GDM1 (cell line): ENCODE results near the gene SH3PXD2B.
"Not testable (repeated sequence)": the region's sequence is repeated elsewhere in the genome, so short reads cannot be mapped to it uniquely, and the experiment has no call there.

Experiments used
- DNase-seq: peaks from one replicate; lab custom pipeline; 2025; lab: John Stamatoyannopoulos, UW

The SH3PXD2B gene

DNA sequence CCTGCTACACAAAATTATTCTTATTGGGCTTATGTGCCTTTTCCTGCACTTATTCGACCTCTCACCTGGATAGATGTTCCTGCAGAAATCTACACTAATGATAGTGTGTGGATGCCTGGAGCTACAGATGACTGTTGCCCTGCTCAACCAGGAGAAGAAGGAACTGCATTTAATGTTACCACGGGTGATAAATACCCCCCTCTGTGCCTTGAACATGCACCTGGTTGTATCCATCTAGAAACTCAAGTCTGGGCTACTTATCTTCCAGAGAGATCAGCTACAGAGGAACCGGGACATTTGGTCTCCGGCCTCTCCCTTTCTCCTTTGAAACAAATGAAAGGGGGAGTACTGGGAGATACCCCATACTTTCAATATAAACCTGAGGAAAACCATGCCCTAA is 54.5 kb downstream of the SH3PXD2B start:
- no peak for DNase-seq

DNA sequence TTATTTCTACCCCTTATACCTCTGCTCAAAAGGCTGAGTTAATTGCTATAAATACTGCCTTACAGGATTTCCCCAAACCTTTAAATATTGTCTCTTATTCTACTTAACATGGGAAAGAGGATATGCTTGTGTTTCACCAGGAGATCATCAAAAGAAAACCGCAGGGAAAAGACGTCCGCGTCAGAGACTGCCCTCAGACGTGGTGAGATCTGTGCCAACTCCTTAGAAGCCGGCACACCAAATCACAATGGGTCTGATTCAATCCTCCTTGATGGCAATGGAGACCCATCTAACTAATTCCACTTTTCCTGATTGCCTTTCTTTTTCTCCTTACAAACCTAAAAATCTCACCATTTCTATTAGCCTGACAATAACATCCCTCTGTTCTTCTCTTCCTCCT is 55.0 kb downstream of the SH3PXD2B start:
- DNase-seq: no peak

DNA sequence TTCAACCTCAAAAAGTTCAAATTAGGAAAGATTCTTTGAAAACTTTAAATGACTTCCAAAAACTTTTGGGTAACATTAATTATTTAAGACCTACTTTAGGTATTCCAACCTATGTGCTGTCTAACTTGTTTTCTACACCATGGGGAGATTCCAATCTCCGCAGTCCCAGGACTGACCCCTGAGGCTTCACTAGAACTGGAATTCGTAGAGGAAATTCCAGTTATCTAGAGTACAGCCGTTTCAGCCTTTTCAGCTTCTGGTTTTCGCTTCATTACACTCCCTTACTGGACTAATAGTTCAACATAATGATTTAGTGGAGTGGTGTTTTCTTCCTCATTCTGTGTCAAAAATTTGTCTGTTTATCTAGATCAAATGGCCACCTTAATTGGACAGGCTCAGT is 55.7 kb downstream of the SH3PXD2B start:
- DNase-seq: not testable (repeated sequence)

DNA sequence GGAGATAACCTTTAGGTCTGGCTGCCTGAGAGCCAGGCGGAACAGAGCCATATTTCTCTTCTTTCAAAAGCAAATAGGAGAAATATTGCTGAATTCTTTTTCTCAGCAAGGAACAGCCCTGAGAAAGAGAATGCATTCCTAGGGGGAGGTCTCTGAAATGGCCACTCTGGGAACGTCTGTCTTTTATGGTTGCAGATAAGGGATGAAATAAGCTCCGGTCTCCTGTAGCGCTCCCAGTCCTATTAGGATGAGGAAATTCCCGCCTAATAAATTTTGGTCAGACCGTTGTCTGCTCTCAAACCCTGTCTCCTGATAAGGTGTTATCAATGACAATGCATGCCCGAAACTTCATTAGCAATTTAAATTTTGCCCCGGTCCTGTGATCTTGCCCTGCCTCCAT is 57.3 kb downstream of the SH3PXD2B start:
- DNase-seq: not testable (repeated sequence)

DNA sequence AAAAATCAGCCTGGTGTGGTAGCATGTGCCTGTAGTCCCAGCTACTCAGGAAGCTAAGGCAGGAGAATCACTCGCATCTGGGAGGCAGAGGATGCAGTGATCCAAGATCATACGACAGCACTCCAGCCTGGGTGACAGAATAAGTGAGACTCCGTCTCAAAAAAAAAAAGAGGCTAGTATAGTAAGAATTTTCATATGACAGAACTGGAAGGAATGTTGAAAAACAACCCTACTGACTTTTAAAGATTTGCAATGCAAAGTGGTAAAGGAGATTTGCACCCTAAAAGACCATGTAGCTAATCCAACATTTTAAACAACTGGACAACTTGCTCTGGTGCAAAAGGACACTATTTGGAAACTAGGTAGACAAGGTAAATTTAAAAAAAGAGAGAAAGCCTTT is 58.1 kb downstream of the SH3PXD2B start:
- no peak for DNase-seq

DNA sequence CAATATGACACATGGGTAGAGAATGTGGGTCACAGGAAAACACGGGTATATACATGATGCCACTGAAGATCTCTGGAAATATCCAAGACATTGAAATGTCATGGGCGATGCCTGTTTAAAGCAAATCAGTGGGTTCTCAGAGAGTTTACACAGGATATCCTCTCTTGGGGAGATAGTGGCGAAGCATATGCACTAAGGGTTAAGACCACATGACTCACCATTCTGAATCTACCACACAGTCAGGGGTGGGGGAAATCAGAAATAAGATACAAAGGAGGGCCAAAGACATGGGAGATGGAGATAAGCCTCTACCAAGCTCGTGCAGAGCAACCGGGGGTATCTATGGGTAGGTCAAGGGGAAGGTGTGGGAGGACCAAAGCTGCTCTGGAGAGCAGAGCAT is 58.8 kb downstream of the SH3PXD2B start:
- DNase-seq: peak; percentile 33

DNA sequence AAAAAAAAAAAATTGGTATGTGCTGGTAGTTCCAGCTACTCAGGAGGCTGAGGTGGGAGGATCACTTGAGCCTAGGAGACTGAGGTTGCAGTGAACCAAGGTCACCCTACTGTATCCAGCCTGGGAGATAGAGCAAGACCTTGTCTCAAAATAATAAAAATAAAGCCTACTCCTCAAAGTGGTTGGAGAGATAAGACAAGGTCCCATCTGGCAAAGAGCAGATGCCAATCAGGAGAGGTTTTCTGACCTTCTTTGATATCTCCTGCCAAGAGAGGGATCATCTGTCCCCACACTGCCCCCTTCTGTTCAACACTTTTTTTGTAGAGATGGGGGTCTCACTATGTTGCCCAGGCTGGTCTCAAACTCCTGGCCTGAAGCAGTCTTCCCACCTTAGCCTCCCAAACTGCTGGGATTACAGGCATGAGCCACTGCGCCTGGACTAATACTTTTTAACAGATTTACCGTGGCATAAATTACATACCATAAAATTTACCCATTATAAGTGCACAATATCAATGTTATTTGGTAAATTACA is 64.7 kb downstream of the SH3PXD2B start:
- DNase-seq: no peak

DNA sequence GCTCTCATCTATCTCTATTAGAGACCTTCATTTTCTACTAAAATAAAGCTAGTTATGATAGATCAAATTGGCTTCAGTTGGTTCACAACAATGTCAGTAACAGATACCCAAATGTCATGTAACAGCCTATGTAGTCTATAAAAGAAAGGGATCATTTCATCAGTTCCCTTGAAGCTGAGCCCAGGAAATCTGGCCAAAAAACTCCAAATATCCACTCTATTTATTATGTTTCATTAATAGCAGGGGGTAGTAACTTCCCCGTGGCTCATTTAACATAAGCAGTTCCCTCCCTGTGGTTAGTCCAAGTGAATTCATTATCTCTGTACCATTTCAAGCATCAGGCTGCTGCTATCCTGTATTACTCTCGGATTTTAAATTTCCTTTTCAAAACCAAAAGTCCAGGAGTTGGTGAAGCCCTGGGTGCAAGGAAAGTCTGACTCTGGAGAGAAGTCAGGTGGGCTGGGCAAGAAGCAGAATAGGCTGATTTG is 66.0 kb downstream of the SH3PXD2B start:
- no peak for DNase-seq

DNA sequence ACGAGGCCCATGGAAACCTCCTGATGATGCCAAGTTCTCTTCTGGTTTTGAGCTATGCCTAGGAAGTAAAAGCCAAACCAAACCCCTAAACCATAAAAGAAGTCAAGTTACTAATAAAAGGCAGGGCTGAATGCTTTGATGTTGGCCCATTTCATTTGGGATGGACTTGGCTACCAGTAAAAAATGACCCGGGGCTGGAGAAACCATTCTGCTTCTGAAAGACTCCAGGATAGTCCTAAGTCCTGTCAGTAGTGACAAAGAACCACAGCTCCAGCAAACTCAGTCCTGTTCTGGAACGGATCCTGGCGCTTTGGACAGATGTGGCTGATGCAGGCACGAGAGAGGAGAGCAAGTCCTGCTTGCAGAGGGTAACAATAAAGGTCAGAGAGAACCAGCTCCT is 68.6 kb downstream of the SH3PXD2B start:
- DNase-seq: no peak

DNA sequence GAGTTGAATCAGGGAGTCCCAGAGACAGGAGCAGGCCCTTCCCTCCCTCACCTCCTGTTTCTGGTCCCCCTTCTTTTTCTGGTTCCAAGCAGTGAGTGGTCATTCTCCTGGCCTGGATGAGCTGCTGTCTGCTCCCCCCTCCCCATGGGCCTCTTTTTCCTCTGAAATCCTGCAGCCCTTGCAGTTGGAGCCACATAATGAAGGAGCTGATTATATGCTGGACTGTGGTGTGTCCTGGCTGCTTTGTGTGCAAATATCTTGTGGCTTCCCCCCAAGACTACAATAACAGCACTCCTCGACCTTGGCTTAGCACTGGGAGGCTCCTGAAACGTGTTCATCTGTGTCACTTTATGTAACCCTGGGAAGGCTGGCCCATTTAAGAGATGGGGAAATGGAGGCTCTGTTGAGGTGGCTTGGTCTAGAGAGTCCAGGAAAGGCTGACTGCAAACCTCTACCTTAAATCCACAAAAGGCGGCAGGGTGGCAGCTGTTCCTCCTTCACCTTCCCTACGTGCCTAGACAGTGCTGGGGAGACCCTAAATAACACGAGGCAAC is 69.2 kb downstream of the SH3PXD2B start:
- no peak for DNase-seq

DNA sequence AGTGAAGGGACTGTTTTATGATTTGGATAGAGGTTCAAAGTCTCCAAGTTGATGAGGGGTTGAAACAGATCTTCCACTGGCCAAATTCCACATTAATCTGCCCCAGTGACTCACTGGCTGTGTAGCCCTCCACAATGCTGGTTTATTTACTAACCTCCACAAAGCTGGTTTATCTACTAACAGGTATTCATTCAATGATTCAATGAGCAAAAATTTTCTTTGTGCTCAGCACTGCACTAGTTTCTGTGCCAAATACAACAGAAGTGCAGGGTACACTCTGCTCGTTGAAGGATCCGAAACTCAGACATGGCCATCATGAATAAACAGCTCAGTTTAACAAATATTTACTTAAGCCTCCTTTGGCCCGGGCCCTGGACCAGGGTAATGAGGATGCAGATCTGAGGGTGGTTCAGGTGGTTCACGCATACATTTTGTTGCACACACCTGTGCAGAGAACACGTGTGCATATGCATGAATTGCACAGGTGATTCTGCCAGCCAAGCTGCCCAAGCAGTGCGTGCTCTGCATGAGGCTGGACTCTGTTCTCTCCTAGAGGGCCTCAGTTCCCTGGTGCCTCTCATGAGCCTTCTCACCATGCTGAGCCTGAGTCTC is 71.0 kb downstream of the SH3PXD2B start:
- DNase-seq: no peak

DNA sequence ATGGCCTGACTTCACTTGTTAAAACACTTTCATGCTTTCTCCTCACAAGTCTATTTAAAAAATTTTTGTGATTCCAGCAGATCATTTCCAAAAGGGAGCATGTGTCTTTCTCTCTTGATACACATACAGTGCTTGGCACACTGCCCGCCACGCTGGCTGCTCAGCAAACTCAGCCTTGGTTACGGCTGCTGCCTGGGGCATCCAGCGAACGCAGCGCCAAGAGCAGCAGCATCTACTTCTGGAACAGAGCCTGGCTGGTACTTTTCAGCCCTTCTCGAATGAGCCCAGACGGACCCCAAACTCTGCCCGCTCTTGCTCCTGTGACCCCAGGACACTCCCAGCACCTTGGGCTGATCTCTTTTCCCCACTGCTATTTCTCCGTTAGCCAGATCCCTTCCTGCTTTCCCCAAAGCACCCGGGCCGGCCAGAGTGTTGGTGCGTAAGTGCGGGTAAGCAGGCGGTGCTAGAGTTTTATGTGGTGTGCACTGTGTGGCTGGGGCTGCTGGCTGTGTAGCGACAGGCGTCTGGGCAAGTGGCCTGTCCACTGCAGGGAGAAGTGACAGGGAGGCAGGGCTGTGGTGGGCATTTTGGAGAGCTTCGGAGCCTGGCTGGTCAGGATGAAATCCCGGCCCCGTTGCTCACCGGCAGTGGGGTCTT is 73.2 kb downstream of the SH3PXD2B start:
- no peak for DNase-seq

DNA sequence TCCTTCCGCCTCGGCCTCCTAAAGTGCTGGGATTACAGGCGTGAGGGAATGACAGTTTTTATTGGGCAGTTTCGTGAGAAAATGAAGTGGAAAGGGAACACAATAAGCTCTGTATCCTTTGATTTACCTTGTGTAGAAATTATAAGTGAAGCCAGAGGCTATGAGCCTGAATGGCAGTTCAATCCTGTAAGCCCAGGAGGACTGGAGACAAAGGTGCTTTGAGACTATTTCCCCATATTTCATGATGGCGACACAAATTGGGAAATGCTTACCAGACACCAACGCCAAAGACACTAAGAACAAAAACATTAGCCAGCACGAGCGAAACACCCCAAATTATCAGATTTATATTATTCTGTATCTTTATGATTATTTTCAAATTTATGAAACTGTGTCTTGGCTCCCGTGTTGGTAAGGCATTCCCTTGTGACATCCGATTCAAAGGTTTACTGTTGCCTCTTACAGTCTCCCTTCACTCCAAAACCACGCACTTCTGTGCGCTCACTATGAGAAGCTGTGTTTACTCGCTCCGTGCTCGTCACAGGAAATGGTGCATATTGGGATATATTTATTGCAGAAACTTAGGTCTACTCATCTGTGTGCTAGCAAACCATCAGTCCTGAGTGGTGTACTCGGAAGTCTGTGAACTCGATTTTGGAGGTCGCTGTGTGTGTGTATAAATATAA is 73.9 kb downstream of the SH3PXD2B start:
- no peak for DNase-seq

DNA sequence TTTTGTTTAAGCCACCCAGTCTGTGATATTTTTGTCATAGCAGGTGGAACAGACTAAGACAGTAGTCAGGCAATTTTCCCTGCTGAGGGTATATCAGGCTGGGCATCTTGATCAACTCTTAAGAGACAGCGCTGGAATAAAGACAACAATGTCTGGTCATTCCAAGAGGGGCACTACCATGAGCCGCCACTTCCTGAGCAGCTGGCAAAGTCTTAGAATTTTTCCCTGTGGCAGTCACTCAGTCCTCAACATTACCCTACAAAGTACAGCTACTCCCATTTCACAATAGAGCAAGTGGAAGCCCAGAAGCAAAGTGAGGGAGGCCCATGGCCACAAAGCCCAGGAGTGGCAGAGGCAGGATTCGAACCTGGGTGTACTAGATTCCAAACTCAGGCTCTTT is 74.8 kb downstream of the SH3PXD2B start:
- no peak for DNase-seq

DNA sequence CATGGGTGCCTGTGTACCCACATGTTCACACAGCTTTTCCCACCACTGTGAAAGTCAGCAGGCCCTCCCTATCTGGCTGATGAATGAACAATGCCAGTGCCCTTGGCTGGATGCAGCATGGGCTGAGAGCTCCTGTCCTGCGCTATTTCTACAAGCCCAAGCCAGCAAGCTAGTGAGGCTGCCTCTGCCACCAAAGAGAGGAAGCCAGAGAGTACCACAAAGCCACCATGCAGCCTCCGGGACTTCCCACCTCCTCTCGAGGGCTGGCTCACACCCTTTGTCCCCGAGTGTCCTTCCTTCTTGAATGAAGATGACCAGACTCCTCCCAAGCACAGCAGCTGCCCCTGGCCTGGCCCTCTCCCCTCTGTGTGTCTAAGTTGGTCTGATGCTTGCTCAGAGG is 76.5 kb downstream of the SH3PXD2B start:
- DNase-seq: peak; percentile 46

DNA sequence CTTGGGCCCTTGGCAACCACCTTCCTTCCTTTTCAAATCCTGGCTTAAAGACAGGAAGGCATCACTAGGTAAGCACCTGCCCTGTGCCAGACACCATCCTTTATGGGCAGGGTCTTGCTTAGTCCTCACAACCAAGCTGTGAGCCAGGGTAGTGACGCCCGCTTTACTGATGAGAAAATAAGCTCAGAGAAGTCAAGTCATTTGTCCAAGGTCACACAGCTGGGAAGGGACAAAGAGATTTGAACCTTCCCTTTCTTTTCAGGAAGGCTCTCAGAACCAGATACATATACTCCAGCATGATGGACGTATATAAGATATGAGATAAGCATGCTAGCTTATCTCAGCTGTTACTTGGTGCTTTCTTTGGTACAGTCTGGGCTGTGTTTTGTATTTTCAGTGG is 76.9 kb downstream of the SH3PXD2B start:
- no peak for DNase-seq

DNA sequence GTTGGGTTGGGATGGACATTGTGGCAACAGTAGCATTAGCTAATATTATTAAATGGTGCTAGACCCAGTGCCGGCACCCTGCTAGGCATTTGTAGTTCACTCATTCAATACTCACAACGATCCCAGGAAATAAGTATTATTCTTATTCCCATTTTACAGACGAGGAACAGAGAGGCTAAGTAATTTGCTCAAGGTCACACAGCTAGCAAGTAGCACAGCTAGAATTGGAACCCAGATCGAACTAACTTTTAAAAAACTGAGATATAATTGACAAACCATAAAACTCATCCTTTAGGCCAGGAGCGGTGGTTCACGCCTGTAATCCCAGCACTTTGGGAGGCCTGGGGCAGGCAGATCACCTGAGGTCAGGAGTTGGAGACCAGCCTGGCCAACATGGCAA is 79.5 kb downstream of the SH3PXD2B start:
- DNase-seq: no peak

DNA sequence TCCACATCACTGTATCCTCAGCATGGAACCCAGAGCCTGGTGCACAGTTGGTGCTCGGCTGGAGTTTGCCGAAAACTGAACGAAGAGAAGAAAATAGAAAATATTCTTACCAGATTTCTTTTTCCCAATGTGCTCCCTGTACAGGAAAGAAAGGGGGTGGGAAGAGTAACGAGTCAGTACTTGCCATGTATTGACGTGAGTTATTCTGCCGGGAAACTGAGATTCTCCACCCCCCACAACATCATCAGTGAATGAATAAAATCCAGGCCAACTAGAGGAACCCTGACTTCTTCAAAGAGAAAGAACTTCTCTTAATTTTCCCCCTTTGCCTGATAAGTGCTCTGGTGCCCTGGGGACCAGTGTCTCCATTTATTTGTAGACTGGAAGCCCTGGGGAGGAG is 80.6 kb downstream of the SH3PXD2B start:
- no peak for DNase-seq

DNA sequence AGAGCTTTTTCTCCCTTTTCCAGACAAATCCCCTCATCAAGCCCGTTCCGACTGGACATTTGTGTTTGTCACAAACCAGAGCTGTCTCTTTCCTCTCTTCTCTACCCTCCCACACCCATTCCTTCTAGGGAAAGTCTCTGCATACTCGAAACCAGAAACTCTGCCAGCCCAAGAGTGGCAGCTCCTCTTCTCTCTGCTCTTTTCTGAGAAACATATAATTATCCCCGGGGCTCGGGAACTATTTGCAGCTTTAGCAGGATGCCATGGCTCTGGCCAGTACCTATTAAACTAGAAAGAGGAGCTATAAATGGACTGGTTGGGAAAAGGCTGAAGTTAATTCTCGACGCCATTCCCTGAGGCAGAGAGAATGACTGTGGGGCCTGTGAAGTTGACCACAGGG is 82.6 kb downstream of the SH3PXD2B start:
- DNase-seq: no peak

DNA sequence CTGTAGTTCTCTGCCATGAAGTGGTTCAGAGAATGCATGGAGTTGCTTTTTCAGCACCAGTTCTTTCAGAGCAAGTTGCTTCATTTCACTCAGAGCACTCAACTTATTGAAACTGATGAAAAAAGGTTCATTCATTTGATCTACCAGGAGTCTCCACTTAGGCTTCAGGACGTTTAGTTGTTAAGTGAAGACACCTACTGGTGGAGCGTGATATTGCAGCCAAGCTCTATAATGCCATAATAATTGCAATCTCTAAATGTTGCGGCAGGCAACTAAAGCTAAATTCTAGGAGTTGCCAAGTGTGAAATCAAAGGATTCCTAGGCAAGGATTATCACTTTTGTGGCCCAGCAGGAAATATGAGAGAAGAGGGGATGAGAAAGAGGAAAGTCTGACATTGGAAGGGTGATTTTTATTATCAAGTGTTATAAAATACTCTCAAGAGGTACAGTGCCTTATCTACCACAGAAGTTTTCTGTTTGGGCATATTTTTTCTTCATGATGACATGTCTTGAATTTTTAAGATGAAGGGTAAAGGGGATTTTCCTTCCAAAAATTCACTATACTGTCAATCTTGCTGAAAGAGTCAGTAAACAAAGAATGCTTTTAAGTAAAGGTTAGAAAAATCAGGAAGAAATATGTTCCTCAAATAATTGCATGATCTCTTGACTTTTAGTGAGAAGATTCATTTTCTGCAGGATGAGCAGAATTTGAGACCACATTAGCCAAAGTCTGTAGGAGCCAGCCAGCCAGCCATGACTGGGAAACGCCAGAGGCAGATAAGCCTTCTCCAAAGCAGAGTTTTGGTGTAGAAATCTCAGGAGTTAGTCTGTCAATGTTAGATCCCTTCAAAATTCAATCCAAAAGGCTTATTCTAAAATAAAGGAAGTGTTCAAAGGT is 83.4 kb downstream of the SH3PXD2B start:
- peak; percentile 8 for DNase-seq

DNA sequence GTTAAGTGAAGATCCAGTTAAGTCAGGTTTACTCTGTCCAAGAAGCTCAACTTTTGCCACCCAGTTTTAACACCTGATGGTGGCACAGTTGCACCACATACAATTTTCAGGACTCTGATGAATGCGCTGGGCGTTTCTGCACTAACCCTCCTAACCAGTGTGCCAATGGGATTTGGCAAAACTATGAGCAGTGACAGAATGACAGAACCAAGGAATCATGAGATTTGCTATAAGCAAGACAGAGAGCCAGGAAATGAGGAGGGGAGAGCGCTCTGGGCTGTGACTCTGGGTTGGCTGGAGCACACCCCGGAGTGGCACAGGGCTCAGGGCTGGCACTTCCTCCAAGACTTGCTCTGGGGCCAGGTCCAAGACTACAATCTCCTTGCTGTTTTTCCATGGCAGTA is 84.1 kb downstream of the SH3PXD2B start:
- DNase-seq: no peak

DNA sequence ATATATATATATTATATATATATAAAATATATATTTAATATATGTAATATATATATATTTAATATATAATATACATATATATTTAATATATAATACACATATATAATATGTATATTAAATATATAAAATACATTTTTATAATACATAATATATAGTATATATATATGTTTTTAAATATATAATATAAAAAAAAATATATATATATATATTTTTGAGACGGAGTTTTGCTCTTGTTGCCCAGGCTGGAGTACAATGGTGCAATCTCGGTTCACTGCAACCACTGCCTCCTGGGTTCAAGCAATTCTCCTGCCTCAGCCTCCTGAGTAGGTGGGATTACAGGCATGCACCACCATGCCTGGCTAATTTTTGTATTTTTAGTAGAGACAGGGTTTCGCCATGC is 85.6 kb downstream of the SH3PXD2B start:
- DNase-seq: not testable (repeated sequence)
